Smooth muscle cell (in vitro differentiated cells): ENCODE results near the gene PTCD1. TPM values are rescaled to one million over a fixed set of nuclear protein-coding genes. Genes with fewer than 3 reads are reported as not detected.
A peak's percentile ranks its signal among the peaks of the same experiment; 100 is the strongest.

Source experiments
- DNase-seq: peaks from one replicate; lab custom pipeline; 2025; ENCODE audit not compliant: unreplicated experiment; lab: John Stamatoyannopoulos, UW
- H2AFZ ChIP-seq: fragments of 200-600 bp; sonication (generic); 2 replicates; pipeline ENCODE4 v1.6.0; 2016; ENCODE audit warnings: antibody characterized with exemption, low read depth, mild to moderate bottlenecking
- H3F3A ChIP-seq: fragments of 200-600 bp; sonication (generic); 2 replicates; pipeline ENCODE4 v1.6.0; 2017; ENCODE audit warnings: antibody characterized with exemption, low read depth
- H3K27ac ChIP-seq: fragments of 200-600 bp; sonication (generic); 2 replicates; pipeline ENCODE4 v1.5.1; 2016; ENCODE audit warnings: low read depth, mild to moderate bottlenecking
- H3K27me3 ChIP-seq: fragments of 200-600 bp; sonication (generic); 2 replicates; pipeline ENCODE4 v1.6.1; 2016; ENCODE audit warnings: low read depth, mild to moderate bottlenecking
- H3K36me3 ChIP-seq: fragments of 200-600 bp; sonication (generic); 2 replicates; pipeline ENCODE4 v1.5.1; 2016; ENCODE audit warnings: low read depth
- H3K4me1 ChIP-seq: fragments of 200-600 bp; sonication (generic); 2 replicates; pipeline ENCODE4 v1.5.1; 2016; ENCODE audit warnings: low read depth
- H3K4me2 ChIP-seq: fragments of 200-600 bp; sonication (generic); 2 replicates; pipeline ENCODE4 v1.6.0; 2016; ENCODE audit warnings: mild to moderate bottlenecking
- H3K4me3 ChIP-seq: fragments of 200-600 bp; sonication (generic); 2 replicates; pipeline ENCODE4 v1.5.1; 2016; ENCODE audit warnings: mild to moderate bottlenecking
- H3K79me2 ChIP-seq: fragments of 200-600 bp; sonication (generic); 2 replicates; pipeline ENCODE4 v1.6.0; 2016; ENCODE audit warnings: low read depth, mild to moderate bottlenecking
- H3K9ac ChIP-seq: fragments of 200-600 bp; sonication (generic); 2 replicates; pipeline ENCODE4 v1.6.0; 2016; ENCODE audit warnings: low read depth
- H3K9me3 ChIP-seq: fragments of 200-600 bp; sonication (generic); replicated peaks from 2 replicates; pipeline ENCODE4 v1.5.1; 2016; ENCODE audit warnings: low read depth
- H4K20me1 ChIP-seq: fragments of 200-600 bp; sonication (generic); 2 replicates; pipeline ENCODE4 v1.6.0; 2016; ENCODE audit warnings: low read depth
- WGBS: methylation state at CpG from one replicate; pipeline ENCODE4 v1.1.7; 2016; ENCODE audit warnings: low lambda C conversion rate; 5-methylcytosine and 5-hydroxymethylcytosine counted together
- polyA plus RNA-seq: library from polyadenylated mRNA; unstranded; fragments of >200 nt; fragmentation: Nextera tagmentation; extraction: Ambion mirVana; gene quantifications from 2 replicates; pipeline ENCODE4 v1.2.1, GENCODE V29; 2016
- total RNA-seq: library from RNA; depleted of rRNA; stranded (reverse); fragments of >200 nt; gene quantifications from 2 replicates; pipeline ENCODE4 v1.2.3, GENCODE V29; 2014
- TF ChIP-seq, protein P1 (sequence below): fragments of 200-600 bp; sonication (generic); IDR thresholded peaks from 2 replicates; pipeline ENCODE4 v1.5.1; 2017; ENCODE audit warnings: borderline replicate concordance, mild to moderate bottlenecking, antibody characterized with exemption; ENCODE audit not compliant: insufficient read depth, poor library complexity, severe bottlenecking

PTCD1 gene
- total and polyA plus RNA-seq, 2 experiments from 2014 or later: 4.5 to 10.8 TPM

DNA sequence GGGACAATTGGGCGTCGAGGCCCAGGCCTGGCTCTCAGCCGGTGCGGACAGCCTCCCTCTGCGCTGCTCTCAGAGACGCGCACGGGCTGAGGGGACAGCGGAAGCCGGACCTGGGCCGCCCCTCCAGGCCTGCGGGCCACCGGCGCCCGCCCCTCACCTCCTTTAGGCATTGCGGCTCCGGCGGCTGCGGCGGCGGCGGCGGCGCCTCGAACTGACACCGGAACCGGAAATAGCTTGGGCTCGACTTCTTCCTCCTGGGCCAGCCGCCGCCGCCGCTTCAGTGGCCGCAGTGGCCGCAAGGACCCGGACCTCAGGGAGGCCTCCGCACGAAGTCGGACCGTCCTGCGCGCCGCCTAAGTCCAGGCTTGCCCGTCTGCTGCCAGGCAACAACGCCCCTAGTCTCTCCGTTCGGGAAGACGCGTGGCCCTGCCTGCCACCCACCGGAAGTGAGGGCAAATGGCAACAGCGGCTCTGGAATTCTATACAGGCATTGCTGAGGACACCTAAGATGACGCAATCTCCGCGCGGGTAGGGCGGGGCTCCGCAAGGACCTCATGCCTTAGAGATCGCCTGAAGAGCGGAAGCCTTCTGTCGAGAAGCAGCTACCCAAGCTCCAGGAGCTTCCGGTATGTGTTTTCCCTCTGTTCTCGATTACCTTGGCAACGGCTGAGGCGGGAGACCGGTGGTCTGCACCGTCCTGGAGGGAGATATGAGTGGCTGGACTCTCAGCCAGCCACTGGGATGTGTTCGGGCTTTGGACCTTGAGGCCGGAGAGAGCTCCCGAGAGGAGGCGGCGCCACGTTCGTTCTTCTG lies 30.0 kb downstream of the PTCD1 start, which contains the start of the genes BUD31 and PDAP1:
TSS of gene BUD31 (plus strand) at position 591 of the 813 bp plus-strand sequence. CDS start 2,124 bp downstream, outside the sequence.
TSS of gene PDAP1 (minus strand) at position 219 of the 813 bp plus-strand sequence. CDS start at position 170, 49 bp downstream.
- Histone ChIP-seq H3K4me3 (peak within 1 kb of the TSS; percentile 92), H3K36me3 (peaks cover 10% of the 10 kb centered on the region), H3F3A (no peaks in the 10 kb centered on the region), H3K27me3 (no peaks in the 10 kb centered on the region), H3K79me2 (peaks cover 72% of the 10 kb centered on the region), H3K4me1 (peaks cover 17% of the 10 kb centered on the region), H3K27ac (peak within 1 kb of the TSS; percentile 98), H2AFZ (peak within 1 kb of the TSS; percentile 53), H3K9ac (peak within 1 kb of the TSS; percentile 97), H3K9me3 (no peaks in the 10 kb centered on the region), H4K20me1 (peaks cover 64% of the 10 kb centered on the region), H3K4me2 (peak within 1 kb of the TSS; percentile 96)
- TF ChIP-seq, protein P1, sequence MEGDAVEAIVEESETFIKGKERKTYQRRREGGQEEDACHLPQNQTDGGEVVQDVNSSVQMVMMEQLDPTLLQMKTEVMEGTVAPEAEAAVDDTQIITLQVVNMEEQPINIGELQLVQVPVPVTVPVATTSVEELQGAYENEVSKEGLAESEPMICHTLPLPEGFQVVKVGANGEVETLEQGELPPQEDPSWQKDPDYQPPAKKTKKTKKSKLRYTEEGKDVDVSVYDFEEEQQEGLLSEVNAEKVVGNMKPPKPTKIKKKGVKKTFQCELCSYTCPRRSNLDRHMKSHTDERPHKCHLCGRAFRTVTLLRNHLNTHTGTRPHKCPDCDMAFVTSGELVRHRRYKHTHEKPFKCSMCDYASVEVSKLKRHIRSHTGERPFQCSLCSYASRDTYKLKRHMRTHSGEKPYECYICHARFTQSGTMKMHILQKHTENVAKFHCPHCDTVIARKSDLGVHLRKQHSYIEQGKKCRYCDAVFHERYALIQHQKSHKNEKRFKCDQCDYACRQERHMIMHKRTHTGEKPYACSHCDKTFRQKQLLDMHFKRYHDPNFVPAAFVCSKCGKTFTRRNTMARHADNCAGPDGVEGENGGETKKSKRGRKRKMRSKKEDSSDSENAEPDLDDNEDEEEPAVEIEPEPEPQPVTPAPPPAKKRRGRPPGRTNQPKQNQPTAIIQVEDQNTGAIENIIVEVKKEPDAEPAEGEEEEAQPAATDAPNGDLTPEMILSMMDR: no peak
- peak; percentile 90 for DNase-seq
- WGBS: 1% methylated on average over 72 of the region's 72 CpGs

DNA sequence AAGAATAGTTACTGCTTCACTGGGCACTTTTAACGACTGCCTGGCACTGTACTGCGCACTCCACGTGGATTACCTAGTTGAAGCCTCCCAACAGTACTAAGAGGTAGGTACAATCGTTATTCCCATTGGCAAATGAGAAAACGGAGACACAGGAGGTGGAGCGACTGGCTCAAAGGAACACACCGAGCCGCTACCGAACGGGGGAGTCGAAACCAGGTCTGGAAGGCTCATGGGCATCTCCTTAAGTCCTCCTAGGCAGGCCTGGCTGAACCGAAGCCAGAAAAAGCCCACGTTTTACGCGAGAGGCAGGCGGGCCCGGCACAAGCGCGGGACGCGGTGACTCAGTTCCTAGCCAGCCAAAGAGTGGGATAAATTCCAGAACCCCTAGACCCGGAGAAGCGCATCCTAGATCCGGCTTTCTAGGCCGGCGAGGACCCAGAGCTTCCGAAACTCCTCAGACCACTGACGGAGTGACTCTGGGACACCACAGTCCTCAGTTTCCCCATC lies 30.7 kb downstream of the PTCD1 start:
- no peaks in the 10 kb centered on the region for H3K27me3 ChIP-seq
- peaks cover 70% of the 10 kb centered on the region for H4K20me1 ChIP-seq
- H3K79me2 ChIP-seq: peaks cover 75% of the 10 kb centered on the region
- WGBS: 1% methylated on average over 28 of the region's 28 CpGs
- H3K36me3 ChIP-seq: peaks cover 10% of the 10 kb centered on the region
- TF ChIP-seq, protein P1: no peak
- H3K9ac ChIP-seq: peak overlapping the region; percentile 97
- H3K4me2 ChIP-seq: peak overlapping the region; percentile 96
- H3F3A ChIP-seq: no peaks in the 10 kb centered on the region
- H3K4me3 ChIP-seq: peak overlapping the region; percentile 92
- peaks cover 17% of the 10 kb centered on the region for H3K4me1 ChIP-seq
- DNase-seq: peak; percentile 41
- H2AFZ ChIP-seq: peak overlapping the region; percentile 53
- H3K9me3 ChIP-seq: no peaks in the 10 kb centered on the region
- H3K27ac ChIP-seq: peak overlapping the region; percentile 98

DNA sequence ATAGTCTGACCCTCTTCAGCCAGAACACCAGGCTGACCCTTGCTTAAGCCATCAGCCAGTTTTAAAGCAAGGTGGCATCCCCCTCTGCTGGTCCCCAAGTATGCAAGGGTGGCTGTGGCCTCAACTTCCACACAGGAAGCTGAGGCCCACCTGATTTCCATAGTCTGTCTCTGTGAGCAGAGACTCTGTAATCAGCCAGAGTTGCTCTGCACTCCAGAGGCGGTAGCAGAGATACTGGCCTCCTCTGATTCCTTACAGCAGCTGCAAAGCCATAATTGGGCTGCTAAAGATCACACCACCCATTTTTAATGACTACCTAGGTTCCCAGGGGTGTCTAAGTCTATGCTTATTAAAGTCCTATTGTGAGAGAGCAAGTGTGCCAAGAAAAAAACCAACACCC lies 32.0 kb downstream of the PTCD1 start:
- Histone ChIP-seq H3K4me2 (peak overlapping the region; percentile 96), H3F3A (no peaks in the 10 kb centered on the region), H3K4me3 (peak overlapping the region; percentile 92), H2AFZ (no peak overlapping the region), H3K36me3 (peaks cover 2% of the 10 kb centered on the region), H3K27ac (peak overlapping the region; percentile 98), H3K4me1 (peaks cover 17% of the 10 kb centered on the region), H4K20me1 (peaks cover 72% of the 10 kb centered on the region), H3K27me3 (no peaks in the 10 kb centered on the region), H3K9ac (no peak overlapping the region), H3K79me2 (peaks cover 65% of the 10 kb centered on the region), H3K9me3 (no peaks in the 10 kb centered on the region)
- TF ChIP-seq, protein P1: no peak
- WGBS: 73% methylated on average over 1 of the region's 1 CpG
- no peak for DNase-seq
